Upper lobe of right lung (tissue), 1 donor: ENCODE results near the gene CMTM7. TPM values are rescaled to one million over a fixed set of nuclear protein-coding genes. Genes with fewer than 3 reads are reported as not detected.

Experiments used
- ATAC-seq: fragments of 200-7000 bp; cut with Tn5 transposase; one replicate; pipeline ENCODE4 v1.9.1; 2020; ENCODE audit warnings: mild to moderate bottlenecking, moderate library complexity
- DNase-seq: peaks from one replicate; pipeline ENCODE4 v3.0.0-alpha.2; 2020
- H3K27ac ChIP-seq: fragments of 200-600 bp; one replicate; pipeline ENCODE4 v1.8.0; 2022
- H3K27me3 ChIP-seq: fragments of 200-600 bp; one replicate; pipeline ENCODE4 v1.8.0; 2022; ENCODE audit warnings: mild to moderate bottlenecking
- H3K36me3 ChIP-seq: fragments of 200-600 bp; one replicate; pipeline ENCODE4 v1.8.0; 2022
- H3K4me1 ChIP-seq: fragments of 200-600 bp; one replicate; pipeline ENCODE4 v1.8.0; 2022
- H3K4me3 ChIP-seq: fragments of 200-600 bp; one replicate; pipeline ENCODE4 v1.8.0; 2022; ENCODE audit warnings: mild to moderate bottlenecking
- H3K9me3 ChIP-seq: fragments of 200-600 bp; one replicate; pipeline ENCODE4 v1.8.0; 2022
- CTCF ChIP-seq: fragments of 200-600 bp; IDR thresholded peaks from one replicate; pipeline ENCODE4 v1.8.0; 2022; ENCODE audit warnings: antibody characterized with exemption
- intact Hi-C: fragments of 100-400 bp; cut with DNase I; formaldehyde crosslinking; loops from one replicate; pipeline ENCODE4 v1.11.0; 2022
- total RNA-seq: library from RNA; stranded (reverse); fragmentation: NEBNext Ultra II Directional; extraction: Animal tissue kit (Norgen Biotek cat#: 25700); gene quantifications from one replicate; pipeline ENCODE4 v1.2.1, GENCODE V29; 2021
- donor health status: DM: no; HTN: yes; CAD: no; lungs with severe emphysema.

Gene CMTM7
- total RNA-seq, 1 donor from 2014 or later = 53.2 TPM

GRCh38 chr3:32500880-32501782 lies 109.5 kb downstream of the CMTM7 start:
- H3K36me3 ChIP-seq = no peaks in the 10 kb centered on the region
- ATAC-seq (no peak), DNase-seq (peak; percentile 72)
- no peaks in the 10 kb centered on the region for H3K9me3 ChIP-seq
- H3K4me1 ChIP-seq = peaks cover 23% of the 10 kb centered on the region
- peak overlapping the region; percentile 88 for H3K4me3 ChIP-seq
- H3K27ac ChIP-seq = peak overlapping the region; percentile 97
- TF ChIP-seq CTCF = no peak
- intact Hi-C loops = no loop called here
- H3K27me3 ChIP-seq = no peaks in the 10 kb centered on the region

- Histone ChIP-seq H3K36me3 (no peaks in the 10 kb centered on the region), H3K4me3 (peak overlapping the region; percentile 88), H3K4me1 (peaks cover 23% of the 10 kb centered on the region), H3K27ac (peak overlapping the region; percentile 97), H3K9me3 (no peaks in the 10 kb centered on the region), H3K27me3 (no peaks in the 10 kb centered on the region)
- ATAC-seq = no peak
- no peak for DNase-seq
- intact Hi-C loops = no loop called here
- no peak for TF ChIP-seq CTCF
Observed at GRCh38 chr3:32501783-32502117, 110.1 kb downstream of the CMTM7 start.

GRCh38 chr3:32502118-32502945 lies 110.7 kb downstream of the CMTM7 start, which contains the start of gene CMTM6:
CMTM6 (minus strand) TSS chr3:32502852; CDS start chr3:32502745, 107 bp downstream.
- Histone ChIP-seq H3K36me3 (no peaks in the 10 kb centered on the region), H3K9me3 (no peaks in the 10 kb centered on the region), H3K4me1 (peaks cover 23% of the 10 kb centered on the region), H3K4me3 (peak within 1 kb of the TSS; percentile 88), H3K27ac (peak within 1 kb of the TSS; percentile 97), H3K27me3 (no peaks in the 10 kb centered on the region)
- no peak for TF ChIP-seq CTCF
- peak; percentile 92 for DNase-seq
- intact Hi-C loops = no loop called here
- ATAC-seq = peak; percentile 95

- peak overlapping the region; percentile 97 for H3K27ac ChIP-seq
Observed at GRCh38 chr3:32502946-32503286, 111.3 kb downstream of the CMTM7 start.

More at GRCh38 chr3:32502946-32503286, 111.3 kb downstream of the CMTM7 start:
- Histone ChIP-seq H3K9me3 (no peaks in the 10 kb centered on the region), H3K4me1 (peaks cover 23% of the 10 kb centered on the region), H3K4me3 (peak overlapping the region; percentile 88), H3K27me3 (no peaks in the 10 kb centered on the region), H3K36me3 (no peaks in the 10 kb centered on the region)
- ATAC-seq (no peak), DNase-seq (no peak)
- TF ChIP-seq CTCF = no peak
- intact Hi-C loops = no loop called here

Other genes starting within 250 kb of the CMTM7 start
- 24.9 TPM for gene CMTM8, start 153.2 kb upstream of the CMTM7 start, total RNA-seq
- gene CMTM6, start 111.0 kb downstream of the CMTM7 start, total RNA-seq = 58.9 TPM
- gene DYNC1LI1, start 179.0 kb downstream of the CMTM7 start, total RNA-seq = 37.8 TPM